ENCODE results near the gene ADGRG3.

GRCh38 chr16:57651344-57652333, 16.5 kb upstream of the ADGRG3 start:
- TF ChIP-seq ZNF114 (CRISPR knock-in tag; IDR thresholded peaks at IDR 0.05) (no peak), REST (IDR thresholded peaks at IDR 0.05; ENCODE audit: unreplicated experiment) (no peak), EZH2 (IDR thresholded peaks at IDR 0.05; ENCODE audit: low read depth, unreplicated experiment) (no peak), CTCF (conservative IDR thresholded peaks at IDR 0.05; ENCODE audit: low read depth in 2 of 2) (no peak), NANOG (IDR thresholded peaks at IDR 0.05; ENCODE audit: borderline replicate concordance) (no peak), EZH2phosphoT487 (IDR thresholded peaks at IDR 0.05; ENCODE audit: unreplicated experiment) (no peak), POLR2AphosphoS5 (IDR thresholded peaks at IDR 0.05; ENCODE audit: low read depth) (no peak), ZNF331 (CRISPR knock-in tag; IDR thresholded peaks at IDR 0.05; ENCODE audit: low read depth) (no peak), JUNB (IDR thresholded peaks at IDR 0.05; ENCODE audit: unreplicated experiment) (no peak), CREB1 (CRISPR knock-in tag; IDR thresholded peaks at IDR 0.05; ENCODE audit: low read depth) (no peak), STAT1 (IDR thresholded peaks at IDR 0.05; ENCODE audit: unreplicated experiment) (no peak), ZNF462 (CRISPR knock-in tag; IDR thresholded peaks at IDR 0.05) (no peak), ETS1 (IDR thresholded peaks at IDR 0.05) (no peak)

Data from GM23338 (cell line).